Activated CD8-positive, alpha-beta memory T cell treated with anti-CD3 and anti-CD28 coated beads, Interleukin-2, amount 50 U/mL, for 48 hours (primary cell): Measurements from ENCODE around the gene SLC15A3.

ENCODE experiments used
- DNase-seq: peaks from one replicate; pipeline ENCODE4 v3.0.0-alpha.2; 2020

Gene SLC15A3

DNA sequence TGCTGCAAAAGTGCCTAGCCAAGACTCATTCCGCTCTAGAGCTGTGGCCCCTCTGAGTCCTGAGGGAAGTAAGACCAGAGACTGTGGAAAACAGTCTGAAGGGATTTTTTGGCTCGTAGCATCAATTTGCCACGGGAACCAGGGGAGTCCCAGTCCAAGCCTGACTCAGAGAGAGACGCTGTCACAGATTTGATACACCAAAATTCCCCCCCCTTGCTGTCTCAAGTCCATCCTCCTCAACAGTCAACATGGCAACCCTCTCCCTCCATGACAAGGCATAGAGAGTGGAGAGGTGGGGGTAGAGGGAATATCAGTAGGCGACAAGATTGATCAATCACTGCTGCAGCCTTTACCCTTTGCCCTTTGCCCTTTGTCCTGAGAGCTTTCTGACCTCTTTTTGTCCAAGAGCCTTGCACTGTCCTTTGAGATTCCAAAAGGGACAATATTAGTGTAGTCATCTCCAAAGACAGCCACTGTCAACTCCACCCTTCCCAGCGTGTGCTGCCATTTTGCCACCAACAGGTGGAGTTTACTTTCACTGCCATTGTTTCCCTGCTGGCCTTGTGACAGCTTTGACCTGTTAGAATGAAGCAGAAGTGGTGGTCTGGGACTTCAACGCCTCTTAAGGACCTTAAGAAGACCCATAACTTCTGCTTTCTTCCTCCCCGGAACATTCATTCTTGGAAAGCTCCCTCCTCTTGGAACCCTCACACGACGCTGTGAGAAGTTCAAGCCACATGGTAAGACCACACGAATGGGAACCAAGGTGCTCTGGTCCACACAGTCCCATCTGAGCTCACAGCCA lies 7.3 kb downstream of the SLC15A3 start:
- no peak for DNase-seq

GRCh38 chr11:60942970-60943565 lies 8.9 kb downstream of the SLC15A3 start:
- no peak for DNase-seq

- DNase-seq: no peak
These were observed 9.8 kb downstream of the SLC15A3 start for GRCh38 chr11:60942219-60942618.

DNA sequence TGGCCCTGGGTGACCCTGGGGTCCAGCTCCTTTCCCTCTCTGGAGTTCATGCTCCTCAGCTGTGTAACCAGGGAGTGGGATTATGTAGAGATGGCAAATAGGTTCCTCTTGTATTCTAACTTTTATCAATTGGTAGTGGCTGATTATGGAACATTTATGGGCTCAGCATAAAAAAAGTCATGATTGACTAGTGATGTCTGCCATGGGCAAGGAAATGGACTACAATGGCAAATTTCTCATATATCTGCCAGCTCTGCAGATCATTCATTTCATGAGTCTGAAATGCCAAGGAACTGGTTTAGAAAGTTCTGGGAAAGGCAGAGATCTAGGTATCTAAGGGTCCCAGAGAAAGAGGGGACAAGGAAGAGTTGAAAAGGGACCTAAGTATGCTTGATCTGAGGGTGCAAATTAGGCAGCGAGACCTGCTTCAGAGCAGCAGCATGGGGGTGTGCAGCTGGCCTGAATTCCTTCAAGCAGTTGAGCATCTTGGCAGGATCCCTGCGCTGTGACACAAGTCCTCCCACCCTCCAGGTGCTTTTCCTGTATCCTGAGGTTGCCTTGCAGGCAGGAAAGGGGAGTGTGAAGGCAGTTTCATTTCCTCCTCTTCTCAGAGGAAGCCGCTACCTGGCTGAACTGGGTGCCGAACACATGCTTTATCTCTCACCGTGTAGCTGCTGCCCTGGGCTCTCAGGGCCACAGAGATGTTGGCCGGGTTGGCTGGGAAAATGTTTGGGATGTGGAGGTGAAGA lies 10.4 kb downstream of the SLC15A3 start:
- no peak for DNase-seq

- no peak for DNase-seq
These were observed 12.1 kb downstream of the SLC15A3 start for GRCh38 chr11:60939855-60940254.

DNA sequence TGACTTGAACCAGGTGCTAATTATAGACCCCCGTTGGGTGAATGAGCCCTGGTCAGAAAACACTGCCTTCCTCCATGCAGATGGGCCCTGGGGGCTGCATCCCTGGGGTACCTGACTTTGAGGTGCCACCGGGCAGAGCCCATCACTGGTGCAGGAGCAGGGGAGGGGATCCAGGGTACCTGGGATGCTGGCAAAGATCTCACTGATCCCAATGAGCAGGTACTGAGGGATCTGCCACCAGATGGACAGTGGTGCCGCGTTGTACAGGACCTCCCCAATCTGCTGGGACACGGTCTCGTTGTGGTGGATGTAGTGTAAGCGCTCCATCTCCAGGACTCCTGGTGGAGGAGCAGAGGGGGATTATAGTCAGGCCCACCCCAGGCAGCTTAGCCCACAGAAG lies 12.7 kb downstream of the SLC15A3 start:
- no peak for DNase-seq

DNA sequence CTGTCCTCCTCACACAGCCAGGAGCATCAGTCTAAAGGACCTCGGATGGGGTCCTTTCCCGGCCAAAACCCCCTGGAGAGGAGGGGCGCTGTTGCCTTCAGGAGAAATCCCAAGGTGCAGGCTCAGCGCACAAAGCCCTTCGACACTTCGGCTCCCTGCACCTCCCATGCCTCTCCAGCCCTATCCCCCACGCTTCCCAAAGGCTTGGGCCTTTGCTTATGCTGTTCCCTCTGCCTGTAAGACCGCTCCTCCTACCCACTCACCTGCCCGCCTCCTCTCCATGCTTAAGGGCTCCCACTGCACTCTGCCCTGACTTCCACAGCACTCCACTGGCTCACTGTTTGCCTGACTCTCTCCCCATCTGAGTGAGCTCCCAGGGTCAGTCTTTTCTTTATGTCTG lies 13.5 kb downstream of the SLC15A3 start:
- no peak for DNase-seq

GRCh38 chr11:60937811-60938210 lies 14.2 kb downstream of the SLC15A3 start:
- DNase-seq: no peak

GRCh38 chr11:60937144-60937527 lies 14.8 kb downstream of the SLC15A3 start:
- no peak for DNase-seq

DNA sequence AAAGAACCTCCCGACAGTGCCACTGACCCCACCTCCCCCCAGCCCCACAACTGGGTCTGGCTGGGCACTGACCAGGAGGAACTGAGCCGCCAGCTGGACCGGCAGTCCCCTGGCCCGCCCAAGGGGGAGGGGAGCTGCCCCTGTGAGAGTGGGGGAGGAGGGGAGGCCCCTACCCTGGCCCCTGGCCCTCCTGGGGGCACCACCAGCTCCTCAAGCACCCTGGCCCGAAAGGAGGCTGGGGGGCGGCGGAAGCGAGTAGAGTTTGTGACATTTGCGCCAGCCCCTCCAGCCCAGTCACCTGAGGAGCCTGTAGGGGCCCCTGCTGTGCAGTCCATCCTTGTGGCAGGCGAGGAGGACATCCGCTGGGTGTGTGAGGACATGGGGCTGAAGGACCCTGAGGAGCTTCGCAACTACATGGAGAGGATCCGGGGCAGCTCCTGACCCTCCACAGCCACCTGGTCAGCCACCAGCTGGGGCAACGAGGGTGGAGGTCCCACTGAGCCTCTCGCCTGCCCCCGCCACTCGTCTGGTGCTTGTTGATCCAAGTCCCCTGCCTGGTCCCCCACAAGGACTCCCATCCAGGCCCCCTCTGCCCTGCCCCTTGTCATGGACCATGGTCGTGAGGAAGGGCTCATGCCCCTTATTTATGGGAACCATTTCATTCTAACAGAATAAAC lies 15.4 kb downstream of the SLC15A3 start:
- no peak for DNase-seq

DNA sequence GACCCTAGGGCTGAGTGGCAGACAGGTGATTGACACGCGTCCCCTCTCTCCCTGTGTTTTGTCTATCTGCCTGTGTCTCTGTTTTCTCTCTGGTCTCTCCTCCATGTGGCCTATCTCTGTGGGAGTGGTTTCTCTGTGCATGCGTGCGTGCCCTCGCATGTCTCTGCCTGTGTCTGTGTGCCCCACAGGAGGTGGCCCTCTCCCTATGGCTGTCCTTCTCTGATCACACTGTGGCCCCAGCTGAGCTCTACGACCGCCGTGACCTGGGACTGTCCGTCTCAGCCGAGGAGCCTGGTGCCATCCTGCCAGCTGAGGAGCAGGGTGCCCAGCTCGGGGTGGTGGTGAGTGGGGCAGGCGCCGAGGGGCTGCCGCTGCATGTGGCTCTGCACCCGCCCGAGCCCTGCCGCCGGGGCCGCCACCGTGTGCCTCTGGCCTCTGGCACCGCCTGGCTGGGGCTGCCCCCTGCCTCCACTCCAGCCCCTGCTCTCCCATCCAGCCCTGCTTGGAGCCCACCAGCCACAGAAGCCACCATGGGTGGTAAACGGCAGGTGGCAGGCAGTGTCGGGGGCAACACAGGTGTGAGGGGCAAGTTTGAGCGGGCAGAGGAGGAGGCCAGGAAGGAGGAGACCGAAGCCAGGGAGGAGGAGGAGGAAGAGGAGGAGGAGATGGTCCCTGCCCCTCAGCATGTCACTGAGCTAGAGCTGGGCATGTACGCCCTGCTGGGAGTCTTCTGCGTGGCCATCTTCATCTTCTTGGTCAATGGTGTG lies 16.1 kb downstream of the SLC15A3 start:
- DNase-seq: no peak

DNA sequence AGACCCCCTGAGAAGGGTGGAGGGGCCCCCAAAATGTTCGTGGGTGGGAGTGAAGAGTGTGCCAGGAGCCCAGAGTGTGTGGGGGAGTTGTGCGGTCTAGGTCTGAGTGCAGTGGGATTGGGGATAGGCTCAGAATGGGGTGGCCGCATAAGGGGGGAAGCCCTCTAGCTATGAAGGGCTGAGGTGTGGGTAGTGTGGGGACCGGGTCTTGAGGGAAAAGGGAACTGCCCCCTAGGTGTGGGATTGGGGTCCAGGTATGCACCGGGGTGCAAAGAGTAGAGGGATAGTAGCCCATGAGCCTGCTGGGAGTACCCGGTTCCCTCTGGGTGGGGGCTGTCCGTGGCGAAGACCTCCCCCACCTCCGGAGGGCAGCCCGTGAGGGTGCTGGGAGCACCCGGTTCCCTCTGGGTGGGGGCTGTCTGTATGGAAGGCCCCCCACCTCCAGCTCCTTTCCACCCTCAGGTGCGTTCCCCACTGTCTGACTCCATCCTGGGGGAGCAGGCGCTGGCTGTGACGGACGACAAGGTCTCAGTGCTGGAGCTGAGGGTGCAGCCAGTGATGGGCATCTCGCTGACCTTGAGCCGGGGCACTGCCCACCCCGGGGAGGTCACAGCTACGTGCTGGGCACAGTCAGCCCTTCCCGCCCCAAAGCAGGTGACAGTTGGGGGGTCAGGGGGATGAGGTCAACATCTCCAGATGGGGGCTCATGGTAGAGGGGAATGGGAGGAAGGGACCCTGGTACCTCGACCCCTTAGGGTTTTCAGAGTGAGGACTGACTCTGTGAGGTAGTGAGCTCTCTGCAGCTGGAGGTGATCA lies 17.0 kb downstream of the SLC15A3 start:
- no peak for DNase-seq

- DNase-seq: no peak
These were observed 17.7 kb downstream of the SLC15A3 start for GRCh38 chr11:60934124-60934789.

- no peak for DNase-seq
These were observed 18.4 kb downstream of the SLC15A3 start for GRCh38 chr11:60933416-60934123.

- no peak for DNase-seq
These were observed 19.2 kb downstream of the SLC15A3 start for GRCh38 chr11:60932605-60933356.

DNA sequence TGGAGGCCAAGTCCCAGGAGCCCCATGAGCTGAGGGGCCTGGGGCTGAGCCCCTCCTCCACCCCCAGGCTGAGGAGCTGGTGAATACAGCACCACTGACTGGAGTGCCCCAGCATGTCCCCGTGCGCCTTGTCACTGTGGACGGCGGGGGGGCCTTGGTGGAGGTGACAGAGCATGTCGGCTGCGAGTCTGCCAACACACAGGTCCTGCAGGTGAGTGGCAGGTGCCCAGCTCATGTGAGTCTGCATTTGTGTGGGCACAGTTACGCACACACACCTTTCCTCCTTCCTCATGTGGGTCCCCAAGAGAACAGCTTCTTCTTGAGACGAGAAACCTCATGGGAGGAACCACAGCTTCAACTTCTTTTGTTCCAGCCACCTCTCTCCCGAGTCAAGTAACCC lies 20.1 kb downstream of the SLC15A3 start:
- DNase-seq: no peak

DNA sequence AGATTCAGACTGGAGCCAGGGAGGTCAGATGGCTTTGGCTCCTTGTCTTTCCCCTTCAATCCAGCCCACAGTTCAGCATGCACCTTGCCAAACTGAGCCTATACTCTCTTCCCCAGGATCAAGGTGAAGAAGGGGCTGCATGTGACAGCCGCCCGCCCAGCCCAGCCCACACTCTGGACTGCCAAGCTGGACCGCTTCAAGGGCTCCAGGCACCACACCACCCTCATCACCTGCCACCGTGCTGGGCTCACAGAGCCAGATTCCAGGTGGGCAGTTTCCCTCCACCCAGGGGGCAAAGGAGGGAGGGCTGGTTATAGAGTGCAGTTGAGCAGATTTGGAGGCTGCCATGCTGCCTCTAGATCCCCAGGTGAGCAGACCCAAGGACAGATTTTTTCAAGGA lies 21.6 kb downstream of the SLC15A3 start:
- no peak for DNase-seq

DNA sequence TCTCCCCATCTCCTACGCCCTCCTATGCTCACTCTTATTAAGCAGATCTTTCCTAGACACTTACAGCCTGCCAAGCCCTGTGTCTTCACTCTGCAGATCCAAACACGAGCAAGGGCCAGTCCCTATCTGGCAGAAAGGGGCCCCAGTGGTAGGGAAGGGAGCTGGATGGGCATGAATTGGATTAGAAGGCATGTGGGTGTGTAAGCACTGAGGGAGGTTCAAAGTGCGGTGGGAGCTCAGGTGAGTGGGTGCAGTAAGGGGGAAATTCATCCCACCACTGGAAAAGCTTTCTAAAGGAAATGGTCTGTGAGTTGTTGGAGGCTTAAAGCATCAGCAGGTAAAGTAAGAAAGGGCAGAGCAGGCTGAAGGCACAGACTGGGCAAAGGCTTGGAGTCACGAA lies 22.2 kb downstream of the SLC15A3 start:
- no peak for DNase-seq

- DNase-seq: no peak
These were observed 23.4 kb downstream of the SLC15A3 start for GRCh38 chr11:60928563-60929001.

DNA sequence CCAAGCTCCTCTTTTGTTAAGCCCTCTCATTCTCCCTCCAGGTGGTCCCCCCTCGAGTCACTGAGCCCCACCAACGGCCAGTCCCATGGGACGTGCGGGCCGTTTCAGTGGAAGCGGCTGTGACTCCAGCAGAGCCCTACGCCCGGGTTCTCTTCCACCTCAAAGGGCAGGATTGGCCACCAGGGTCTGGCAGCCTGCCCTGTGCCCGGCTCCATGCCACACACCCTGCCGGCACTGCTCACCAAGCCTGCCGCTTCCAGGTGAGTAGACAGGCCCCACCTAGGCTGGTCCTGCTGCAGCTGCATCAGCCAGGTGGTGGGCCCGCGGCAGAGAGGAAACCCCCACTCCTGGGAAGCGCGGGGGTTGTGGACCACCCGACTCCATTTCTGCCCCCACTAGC lies 24.4 kb downstream of the SLC15A3 start:
- DNase-seq: no peak
